Fibroblast of lung (primary cell): ENCODE data around the gene LRTM1. TPM values are rescaled to one million over a fixed set of nuclear protein-coding genes. Genes with fewer than 3 reads are reported as not detected.

ENCODE experiments used
- DNase-seq, 2 donors: peaks; one replicate each; pipeline versions ENCODE4 v3.0.0 to v3.0.0-alpha.2; 2010; ENCODE audit warnings: low read depth in 2 of 2
- H2AFZ ChIP-seq: 2 replicates; pipeline ENCODE4 v1.5.1; 2012; ENCODE audit warnings: low read length, control low read depth, inconsistent platforms
- H3K27ac ChIP-seq: 2 replicates; pipeline ENCODE4 v1.5.1; 2011; ENCODE audit warnings: low read length, control low read depth; ENCODE audit not compliant: insufficient read depth
- H3K27me3 ChIP-seq: 2 replicates; pipeline ENCODE4 v1.5.1; 2011; ENCODE audit warnings: mild to moderate bottlenecking, low read length; ENCODE audit not compliant: control insufficient read depth, insufficient read depth
- H3K36me3 ChIP-seq: 2 replicates; pipeline ENCODE4 v1.5.1; 2011; ENCODE audit warnings: low read length; ENCODE audit not compliant: control insufficient read depth, insufficient read depth
- H3K4me1 ChIP-seq: 2 replicates; pipeline ENCODE4 v1.5.1; 2011; ENCODE audit warnings: low read length; ENCODE audit not compliant: control insufficient read depth, insufficient read depth; ENCODE audit errors: extremely low read depth
- H3K4me2 ChIP-seq: 2 replicates; pipeline ENCODE4 v1.5.1; 2011; ENCODE audit warnings: low read length, control low read depth; ENCODE audit not compliant: insufficient read depth; ENCODE audit errors: extremely low read depth
- H3K4me3 ChIP-seq, 4 experiments: fragments of 200-600 bp in 1 of 4; sonication (generic) in 1 of 4; replicated peaks in 1 of 4; 2 replicates each; pipeline ENCODE4 v1.5.1; 2011 to 2016; ENCODE audit warnings: low read length in 4 of 4, low read depth in 3 of 4, mild to moderate bottlenecking in 3 of 4, control low read depth in 2 of 4, inconsistent platforms in 1 of 4, mixed read lengths in 1 of 4; ENCODE audit not compliant: insufficient read depth in 1 of 4; ENCODE audit errors: control extremely low read depth in 1 of 4
- H3K79me2 ChIP-seq: 2 replicates; pipeline ENCODE4 v1.5.1; 2012; ENCODE audit warnings: mild to moderate bottlenecking, low read length, inconsistent platforms; ENCODE audit not compliant: control insufficient read depth, insufficient read depth
- H3K9ac ChIP-seq: 2 replicates; pipeline ENCODE4 v1.5.1; 2011; ENCODE audit warnings: mild to moderate bottlenecking, low read length, control low read depth; ENCODE audit not compliant: insufficient read depth
- H3K9me3 ChIP-seq: 2 replicates; pipeline ENCODE4 v1.5.1; 2012; ENCODE audit warnings: low read depth, low read length; ENCODE audit not compliant: control insufficient read depth, insufficient read depth
- H4K20me1 ChIP-seq: 2 replicates; pipeline ENCODE4 v1.5.1; 2011; ENCODE audit warnings: low read length; ENCODE audit not compliant: control insufficient read depth, insufficient read depth; ENCODE audit errors: extremely low read depth
- EZH2 ChIP-seq: IDR thresholded peaks from 2 replicates; pipeline ENCODE4 v1.5.1; 2012; ENCODE audit warnings: low read length, control low read depth, mild to moderate bottlenecking; ENCODE audit errors: missing control alignments
- polyA plus RNA-seq, 2 donors: library from polyadenylated mRNA; depleted of rRNA in 1 of 2; stranded (reverse) in 1 of 2; unstranded in 1 of 2; fragments of >200 nt; gene quantifications; 2 replicates each; pipeline ENCODE4 v1.2.1, GENCODE V29; 2011 to 2012; ENCODE audit warnings: missing spikeins in 1 of 2
- total RNA-seq: library from RNA; depleted of rRNA; stranded (reverse); fragments of >200 nt; gene quantifications from 2 replicates; pipeline ENCODE4 v1.2.1, GENCODE V29; 2014
- TF ChIP-seq, protein P1 (sequence below), 2 donors: IDR thresholded peaks in 1 of 2; conservative IDR thresholded peaks in 1 of 2; 1 replicate in 1 of 2; 2 replicates in 1 of 2; pipeline ENCODE4 v1.5.1; 2011 to 2012; ENCODE audit warnings: low read length in 2 of 2, control low read depth in 1 of 2, inconsistent platforms in 1 of 2, low read depth in 1 of 2, mild to moderate bottlenecking in 1 of 2

The LRTM1 gene
- total and polyA plus RNA-seq, 2 donors (not counting 1 experiment from before 2014, with no cell fraction given): 0.43 TPM; not detected in 1

DNA sequence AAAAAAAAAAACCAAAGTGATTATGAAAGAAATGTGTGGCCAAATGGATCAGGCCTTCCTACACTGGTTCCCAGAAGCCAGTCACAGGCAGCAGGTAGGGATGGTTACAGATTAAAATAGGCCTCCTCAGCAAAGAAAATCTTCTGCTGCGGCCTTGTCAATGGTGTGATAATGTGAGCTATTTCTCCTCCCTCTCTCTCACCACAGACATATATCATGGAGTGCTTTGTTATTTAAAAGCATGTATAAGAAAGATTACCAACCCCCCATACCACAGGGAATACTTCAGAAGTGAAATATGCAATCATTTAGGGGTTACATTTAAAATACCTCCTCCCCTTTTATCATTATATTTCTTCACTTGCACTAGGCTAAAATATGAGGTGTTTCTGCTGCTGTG lies 32.2 kb upstream of the LRTM1 start:
- TF ChIP-seq EZH2: no peak
- TF ChIP-seq, protein P1, sequence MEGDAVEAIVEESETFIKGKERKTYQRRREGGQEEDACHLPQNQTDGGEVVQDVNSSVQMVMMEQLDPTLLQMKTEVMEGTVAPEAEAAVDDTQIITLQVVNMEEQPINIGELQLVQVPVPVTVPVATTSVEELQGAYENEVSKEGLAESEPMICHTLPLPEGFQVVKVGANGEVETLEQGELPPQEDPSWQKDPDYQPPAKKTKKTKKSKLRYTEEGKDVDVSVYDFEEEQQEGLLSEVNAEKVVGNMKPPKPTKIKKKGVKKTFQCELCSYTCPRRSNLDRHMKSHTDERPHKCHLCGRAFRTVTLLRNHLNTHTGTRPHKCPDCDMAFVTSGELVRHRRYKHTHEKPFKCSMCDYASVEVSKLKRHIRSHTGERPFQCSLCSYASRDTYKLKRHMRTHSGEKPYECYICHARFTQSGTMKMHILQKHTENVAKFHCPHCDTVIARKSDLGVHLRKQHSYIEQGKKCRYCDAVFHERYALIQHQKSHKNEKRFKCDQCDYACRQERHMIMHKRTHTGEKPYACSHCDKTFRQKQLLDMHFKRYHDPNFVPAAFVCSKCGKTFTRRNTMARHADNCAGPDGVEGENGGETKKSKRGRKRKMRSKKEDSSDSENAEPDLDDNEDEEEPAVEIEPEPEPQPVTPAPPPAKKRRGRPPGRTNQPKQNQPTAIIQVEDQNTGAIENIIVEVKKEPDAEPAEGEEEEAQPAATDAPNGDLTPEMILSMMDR (conservative IDR thresholded peaks at IDR 0.05 in 1 of 2, IDR thresholded peaks at IDR 0.05 in 1 of 2; ENCODE audit: low read depth in 1 of 2, low read length in 2 of 2): no peak
- peaks cover 7% of the 10 kb centered on the region for H3K4me1 ChIP-seq
- no peak overlapping the region for H3K4me3 ChIP-seq
- no peak overlapping the region for H3K27ac ChIP-seq
- no peaks in the 10 kb centered on the region for H3K36me3 ChIP-seq
- no peak overlapping the region for H3K9ac ChIP-seq
- no peaks in the 10 kb centered on the region for H3K79me2 ChIP-seq
- H3K4me2 ChIP-seq: no peak overlapping the region
- H2AFZ ChIP-seq: no peak overlapping the region
- H3K9me3 ChIP-seq: no peaks in the 10 kb centered on the region
- no peaks in the 10 kb centered on the region for H3K27me3 ChIP-seq
- peak in 1 of 2 donors; percentile 86 for DNase-seq
- H4K20me1 ChIP-seq: no peaks in the 10 kb centered on the region

DNA sequence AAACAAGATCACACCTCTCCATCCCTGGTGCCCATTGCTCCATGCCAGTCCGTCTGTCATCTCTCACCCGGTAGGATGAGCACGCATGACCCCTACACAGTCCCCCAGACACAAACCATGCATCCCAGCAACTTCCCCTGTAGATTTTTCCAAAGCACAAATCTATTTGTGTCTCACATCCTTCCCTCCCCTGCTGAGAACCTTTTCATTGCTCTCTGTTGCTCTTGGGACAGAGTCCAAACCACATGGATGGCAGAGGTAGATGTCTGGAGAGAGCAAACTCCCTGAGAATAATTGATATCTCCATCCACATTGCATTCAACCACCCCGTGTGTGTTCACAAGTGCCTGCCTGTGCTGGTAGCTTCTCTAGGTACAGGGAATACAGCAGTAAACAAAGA lies 29.9 kb upstream of the LRTM1 start:
- H3K4me3 ChIP-seq: no peak overlapping the region
- H3K4me2 ChIP-seq: no peak overlapping the region
- peak in 1 of 2 donors; percentile 83 for DNase-seq
- H3K27me3 ChIP-seq: no peaks in the 10 kb centered on the region
- H2AFZ ChIP-seq: no peak overlapping the region
- H3K79me2 ChIP-seq: no peaks in the 10 kb centered on the region
- no peaks in the 10 kb centered on the region for H3K36me3 ChIP-seq
- TF ChIP-seq, protein P1 (conservative IDR thresholded peaks at IDR 0.05 in 1 of 2, IDR thresholded peaks at IDR 0.05 in 1 of 2; ENCODE audit: low read depth in 1 of 2, low read length in 2 of 2): no peak
- no peak for TF ChIP-seq EZH2
- H3K9me3 ChIP-seq: no peaks in the 10 kb centered on the region
- no peak overlapping the region for H3K9ac ChIP-seq
- peaks cover 21% of the 10 kb centered on the region for H3K4me1 ChIP-seq
- H3K27ac ChIP-seq: no peak overlapping the region
- H4K20me1 ChIP-seq: no peaks in the 10 kb centered on the region

DNA sequence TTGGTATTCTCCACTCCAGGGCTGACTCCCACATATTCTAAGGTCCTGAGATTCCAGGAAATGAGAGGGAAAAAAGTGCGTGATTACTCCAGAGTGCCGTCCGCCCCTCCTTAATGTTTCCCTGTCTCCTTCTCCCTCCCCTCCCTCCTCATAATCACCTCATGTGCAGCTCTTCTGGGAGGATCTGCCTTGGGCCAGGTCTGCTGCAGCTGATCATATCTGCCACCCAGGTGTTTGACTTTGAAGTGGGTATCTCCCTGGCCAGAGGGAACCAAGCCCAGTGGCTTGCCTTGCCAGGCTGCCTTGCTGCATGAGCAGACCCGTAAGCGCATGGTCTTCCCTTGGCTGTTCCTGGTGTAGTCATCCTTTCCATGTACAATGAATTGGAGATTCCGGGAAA lies 28.1 kb upstream of the LRTM1 start:
- Histone ChIP-seq H3K9me3 (no peaks in the 10 kb centered on the region), H3K79me2 (no peaks in the 10 kb centered on the region), H3K27ac (no peak overlapping the region), H3K9ac (no peak overlapping the region), H2AFZ (no peak overlapping the region), H3K36me3 (no peaks in the 10 kb centered on the region), H4K20me1 (no peaks in the 10 kb centered on the region), H3K4me3 (no peak overlapping the region), H3K27me3 (no peaks in the 10 kb centered on the region), H3K4me1 (peaks cover 20% of the 10 kb centered on the region), H3K4me2 (no peak overlapping the region)
- TF ChIP-seq, protein P1 (conservative IDR thresholded peaks at IDR 0.05 in 1 of 2, IDR thresholded peaks at IDR 0.05 in 1 of 2; ENCODE audit: low read depth in 1 of 2, low read length in 2 of 2): no peak
- TF ChIP-seq EZH2: no peak
- no peak for DNase-seq
